NCI-H524 treated with DMSO at 0.1 percent for 48 hours (cell line): Measurements from ENCODE around the gene SLC5A3.

ENCODE experiments used
- DNase-seq: peaks from one replicate; lab custom pipeline; 2025; lab: John Stamatoyannopoulos, UW

The SLC5A3 gene

DNA sequence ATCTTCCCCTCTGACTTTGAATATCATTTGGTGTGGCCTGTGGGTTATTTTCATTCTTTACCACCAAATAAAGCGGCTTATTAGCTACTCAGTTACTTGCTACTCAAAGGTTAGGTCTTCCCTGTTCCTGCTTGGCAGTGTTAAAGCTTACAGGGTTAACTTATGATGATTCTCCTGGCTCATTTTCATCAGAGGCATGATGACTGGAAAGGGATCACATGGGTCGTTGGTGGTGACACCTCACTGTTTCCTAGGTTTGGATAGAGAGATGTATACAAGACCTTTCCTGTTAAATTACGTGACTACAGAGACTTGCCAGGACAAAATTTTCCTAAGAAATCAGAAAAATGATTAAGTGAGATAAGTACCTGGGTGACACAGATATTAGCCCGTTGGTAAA is 27.4 kb downstream of the SLC5A3 start:
- DNase-seq = no peak

DNA sequence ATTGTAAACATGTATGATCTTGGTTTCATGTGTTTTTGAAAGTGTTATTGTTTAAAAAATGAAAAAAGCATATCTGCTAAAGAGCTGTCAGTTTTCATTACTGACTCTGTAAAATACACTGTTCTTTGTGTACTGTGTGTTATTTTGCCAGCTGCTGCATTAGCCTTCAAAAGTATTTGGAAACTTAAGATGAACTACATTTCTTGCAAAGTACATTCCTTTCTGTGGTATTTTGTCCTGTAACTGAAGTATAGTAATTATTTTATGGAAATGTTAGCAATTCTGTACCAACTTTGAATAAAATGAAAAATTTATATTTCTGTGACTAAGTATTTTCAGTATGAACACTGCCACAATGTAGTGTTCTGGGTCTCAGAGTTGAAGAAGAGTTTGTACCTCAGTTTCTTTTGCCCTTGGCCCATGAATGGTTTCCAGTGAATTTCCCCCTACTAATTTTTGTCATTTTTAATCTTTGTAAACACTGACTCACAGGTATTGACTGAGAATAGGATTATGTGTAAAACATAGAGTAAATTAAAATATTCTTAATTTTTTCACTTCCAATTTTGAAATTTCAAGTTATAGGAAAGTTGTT is 32.7 kb downstream of the SLC5A3 start:
- no peak for DNase-seq

DNA sequence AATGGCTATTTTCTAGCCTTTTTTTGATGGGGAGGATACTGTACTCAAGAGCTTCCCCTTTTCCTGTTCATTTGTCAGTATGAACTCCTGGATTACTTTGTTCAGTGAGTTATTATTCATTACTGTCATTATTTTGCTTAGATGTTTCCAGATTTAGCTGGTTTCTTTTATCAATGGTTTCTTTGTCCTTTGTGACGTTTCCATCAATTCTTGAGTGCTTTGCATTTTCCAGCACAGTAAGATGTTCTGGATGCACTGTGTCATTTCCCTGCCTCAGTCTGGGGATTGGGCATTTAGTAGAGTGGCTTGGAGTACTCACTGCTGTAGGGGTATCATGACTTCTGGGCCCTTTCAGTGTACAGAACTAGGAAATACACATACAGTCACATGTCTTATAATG is 34.2 kb downstream of the SLC5A3 start:
- no peak for DNase-seq

DNA sequence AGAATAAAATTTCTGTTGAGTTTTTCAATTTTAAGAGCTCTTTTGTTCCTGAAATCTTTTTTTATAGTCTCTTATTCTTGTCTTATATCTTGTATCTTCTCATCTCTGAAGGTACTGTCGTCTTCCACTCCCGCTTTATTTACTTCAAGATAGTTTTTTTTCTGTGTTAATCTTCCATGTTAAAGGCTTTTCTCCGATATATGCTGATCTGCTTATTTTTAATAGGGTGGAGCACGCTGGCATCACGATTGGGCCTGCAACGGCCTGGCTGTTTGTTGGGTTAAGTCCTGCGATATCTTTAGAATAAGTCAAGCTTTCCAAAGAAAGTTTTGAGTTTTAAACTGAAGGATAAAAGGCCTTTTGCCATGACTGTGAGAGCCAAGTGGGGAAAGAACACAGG is 35.7 kb downstream of the SLC5A3 start:
- DNase-seq = no peak

DNA sequence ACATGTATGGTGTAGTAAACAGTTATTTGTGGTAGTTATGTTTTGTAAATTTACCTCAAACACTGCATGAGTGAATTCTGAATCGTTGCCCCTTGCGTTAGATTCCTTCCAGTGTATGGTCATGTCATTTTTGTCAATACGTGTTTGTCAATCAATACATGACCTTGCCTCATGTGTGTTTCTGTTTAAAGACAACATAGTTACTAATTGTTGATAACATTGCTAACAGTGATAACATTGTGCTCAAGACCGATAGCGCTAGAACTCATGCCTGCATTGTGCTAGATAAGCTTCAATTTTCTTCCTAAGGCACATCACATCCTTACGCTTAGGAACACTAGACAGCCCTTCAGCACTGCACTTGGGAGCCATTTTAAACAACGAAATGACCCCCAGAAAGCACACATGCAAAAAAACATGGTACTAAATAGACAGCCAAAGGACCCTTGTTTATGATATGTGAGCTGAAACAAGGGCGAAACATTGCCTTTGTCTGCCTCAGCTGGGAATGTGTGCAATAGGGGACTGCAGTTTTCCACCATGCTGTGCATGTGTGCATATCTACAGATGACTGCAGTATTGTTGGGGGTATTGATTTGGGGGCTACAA is 37.3 kb downstream of the SLC5A3 start:
- no peak for DNase-seq

DNA sequence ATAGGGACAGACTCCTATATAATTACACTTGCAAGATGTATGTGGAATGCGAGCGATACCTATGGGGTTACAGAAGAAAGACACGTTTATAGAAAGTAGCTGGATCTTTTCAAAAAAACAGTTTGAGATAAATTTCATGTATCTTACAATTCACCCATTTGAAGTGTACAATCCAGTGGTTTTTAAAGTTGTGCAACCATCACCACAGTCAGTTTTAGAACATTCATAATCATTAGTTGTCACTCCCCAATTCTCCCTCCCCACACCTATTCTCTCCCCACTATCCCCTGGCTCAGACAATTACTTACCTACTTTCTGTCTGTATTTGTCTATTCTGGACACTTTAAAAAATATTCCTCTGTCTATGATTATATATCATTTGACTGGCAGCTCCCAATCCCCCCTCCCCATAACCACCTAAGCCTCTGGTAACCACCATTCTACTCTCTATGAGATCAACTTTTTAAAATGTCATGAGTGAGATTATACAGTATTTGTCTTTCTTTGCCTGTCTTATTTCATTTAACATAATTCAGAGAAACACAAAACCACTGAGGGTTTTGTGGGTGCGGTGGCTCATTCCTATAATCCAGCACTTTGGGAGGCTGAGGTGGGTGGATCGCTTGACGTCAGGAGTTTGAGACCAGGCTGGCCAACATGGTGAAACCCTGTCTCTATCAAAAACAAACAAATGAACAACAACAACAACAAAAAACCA is 39.1 kb downstream of the SLC5A3 start:
- no peak for DNase-seq

DNA sequence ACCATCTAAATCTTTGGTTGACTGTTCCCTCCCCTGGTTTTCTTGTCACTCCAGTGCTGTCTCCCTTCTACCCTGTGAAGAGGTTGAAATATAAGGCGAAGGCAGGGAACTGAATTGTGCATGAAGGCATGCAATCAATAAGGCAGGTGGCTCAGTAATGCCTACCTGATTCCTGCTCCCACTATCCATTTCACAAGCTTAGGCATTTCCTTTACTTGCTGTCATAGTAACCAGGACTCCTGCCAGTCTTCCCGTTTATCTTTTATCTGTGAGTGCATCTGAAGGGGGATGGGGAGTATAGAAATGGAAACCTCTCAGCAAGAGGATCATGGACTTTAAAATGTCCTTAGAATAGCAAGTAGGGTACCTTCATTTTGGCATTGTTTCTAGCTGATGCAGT is 40.5 kb downstream of the SLC5A3 start:
- DNase-seq = no peak

DNA sequence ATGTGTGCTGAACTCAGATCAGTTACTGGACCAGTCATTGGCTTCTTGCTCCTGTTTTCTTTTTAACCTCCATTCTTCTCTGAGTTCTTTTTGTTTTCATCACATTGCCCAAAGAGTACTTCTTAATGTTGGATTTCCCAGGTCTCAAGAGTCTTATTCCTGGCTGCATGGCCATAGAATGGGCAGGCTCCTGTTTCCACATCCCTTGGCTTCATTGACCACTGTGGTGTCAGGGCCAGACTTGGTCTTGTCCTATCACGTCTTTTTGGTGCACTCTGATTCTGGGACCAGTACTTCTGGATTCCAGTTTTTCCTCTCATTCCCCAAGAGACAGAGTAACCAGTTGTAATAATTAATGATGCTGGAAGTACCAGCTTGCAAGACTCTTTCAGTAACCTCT is 41.8 kb downstream of the SLC5A3 start:
- DNase-seq = no peak

DNA sequence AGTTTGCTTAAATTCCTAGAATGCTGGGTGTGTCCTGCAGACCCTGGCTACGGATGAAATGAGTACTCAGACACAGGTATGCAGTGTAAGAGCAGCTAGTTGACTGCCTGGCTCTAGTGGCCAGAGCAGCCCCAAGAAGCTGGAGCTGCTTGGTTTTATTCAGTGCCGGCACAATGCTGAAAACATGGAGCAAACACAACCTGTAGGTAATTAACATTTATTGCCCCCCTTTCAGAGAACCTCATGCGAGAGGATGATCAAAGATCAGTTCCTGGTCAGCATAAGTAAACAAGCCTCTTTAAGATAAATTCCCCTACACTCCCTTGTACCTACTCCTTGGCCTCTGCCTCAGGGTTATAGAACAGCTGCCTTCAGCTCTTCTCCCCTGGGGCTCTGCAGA is 43.2 kb downstream of the SLC5A3 start:
- no peak for DNase-seq

DNA sequence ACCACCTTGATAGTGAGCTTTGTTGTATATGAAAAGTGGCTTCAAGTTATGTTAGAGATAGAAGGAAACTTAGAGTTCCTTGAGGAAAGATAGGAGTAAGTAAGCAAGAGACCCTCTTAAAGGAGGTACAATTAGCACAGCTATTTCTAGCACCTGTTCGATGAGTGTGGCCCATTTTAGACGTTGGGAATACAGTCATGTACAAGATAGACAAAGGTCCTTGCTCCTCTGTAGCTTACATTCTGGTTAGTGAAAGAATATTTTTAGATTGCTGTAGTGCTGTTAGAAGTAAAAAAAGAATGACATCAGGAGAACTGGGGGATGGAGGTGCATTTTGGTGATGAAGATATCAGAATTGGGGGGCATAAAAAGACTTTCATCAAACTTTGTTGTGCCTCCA is 47.5 kb downstream of the SLC5A3 start:
- no peak for DNase-seq

DNA sequence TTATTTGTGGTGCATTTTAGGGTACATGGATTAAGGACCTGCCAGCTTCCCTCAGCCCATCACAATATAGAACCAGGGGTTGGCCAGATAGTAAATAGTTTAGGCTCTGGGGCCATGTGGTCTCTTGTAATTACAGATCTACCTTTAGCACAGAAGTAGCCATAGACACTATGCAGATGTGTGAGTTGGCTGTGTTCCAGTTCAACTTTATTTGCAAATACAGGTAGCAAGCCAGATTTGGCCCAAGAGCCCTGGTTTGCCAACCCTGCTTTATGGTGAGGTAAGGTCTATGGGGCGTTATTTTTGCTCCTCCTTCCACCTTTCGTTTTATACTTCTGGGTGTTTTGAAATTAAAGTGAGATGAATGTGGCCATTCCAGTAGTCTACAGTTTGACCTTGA is 48.7 kb downstream of the SLC5A3 start:
- DNase-seq = no peak
